NCI-H1436 (cell line): ENCODE data around the gene ARHGEF38.
"Not testable (repeated sequence)": the region's sequence is repeated elsewhere in the genome, so short reads cannot be mapped to it uniquely, and the experiment has no call there.

Experiments
- DNase-seq: peaks from one replicate; lab custom pipeline; 2025; lab: John Stamatoyannopoulos, UW

ARHGEF38 gene

GRCh38 chr4:105652286-105652888 is 100.0 kb downstream of the ARHGEF38 start:
- DNase-seq, result no peak

- no peak for DNase-seq
Measured at GRCh38 chr4:105657117-105657765, 104.8 kb downstream of the ARHGEF38 start.

GRCh38 chr4:105659190-105659589 is 106.8 kb downstream of the ARHGEF38 start:
- no peak for DNase-seq

- DNase-seq, result no peak
Measured at GRCh38 chr4:105661028-105661427, 108.6 kb downstream of the ARHGEF38 start.

GRCh38 chr4:105662935-105663675 is 110.7 kb downstream of the ARHGEF38 start:
- DNase-seq, result no peak

GRCh38 chr4:105666693-105667092 is 114.3 kb downstream of the ARHGEF38 start:
- DNase-seq, result peak; percentile 16

GRCh38 chr4:105670684-105671083 is 118.3 kb downstream of the ARHGEF38 start:
- no peak for DNase-seq

- DNase-seq, result no peak
Measured at GRCh38 chr4:105671301-105671700, 118.9 kb downstream of the ARHGEF38 start.

- DNase-seq, result no peak
Measured at GRCh38 chr4:105674011-105674410, 121.6 kb downstream of the ARHGEF38 start.

- DNase-seq, result no peak
Measured at GRCh38 chr4:105677709-105678108, 125.3 kb downstream of the ARHGEF38 start.

- no peak for DNase-seq
Measured at GRCh38 chr4:105679186-105679585, 126.8 kb downstream of the ARHGEF38 start.

- no peak for DNase-seq
Measured at GRCh38 chr4:105683038-105683437, 130.6 kb downstream of the ARHGEF38 start.

- no peak for DNase-seq
Measured at GRCh38 chr4:105686571-105686970, 134.2 kb downstream of the ARHGEF38 start.

- not testable (repeated sequence) for DNase-seq
Measured at GRCh38 chr4:105694812-105695211, 142.4 kb downstream of the ARHGEF38 start.

- not testable (repeated sequence) for DNase-seq
Measured at GRCh38 chr4:105695832-105696231, 143.4 kb downstream of the ARHGEF38 start.

- DNase-seq, result no peak
Measured at GRCh38 chr4:105698607-105699006, 146.2 kb downstream of the ARHGEF38 start.

GRCh38 chr4:105707782-105708180 is 155.4 kb downstream of the ARHGEF38 start:
- no peak for DNase-seq

- DNase-seq, result peak; percentile 90
Measured at GRCh38 chr4:105708181-105709080, 156.0 kb downstream of the ARHGEF38 start, which contains the start of the genes GSTCD and INTS12. Gene GSTCD, plus strand, starts transcription at chr4:105708784. Its CDS starts 8,830 bp downstream, at chr4:105717614. Gene INTS12, minus strand, starts transcription at chr4:105708689. Its CDS starts 8,684 bp downstream, at chr4:105700005.

- peak; percentile 4 for DNase-seq
Measured at GRCh38 chr4:105709081-105709450, 156.6 kb downstream of the ARHGEF38 start.

- DNase-seq, result no peak
Measured at GRCh38 chr4:105710012-105710600, 157.7 kb downstream of the ARHGEF38 start.

GRCh38 chr4:105710678-105711077 is 158.3 kb downstream of the ARHGEF38 start:
- peak; percentile 62 for DNase-seq
